Common myeloid progenitor, CD34-positive (primary cell): Measurements from ENCODE around the gene SBF2.
"Not testable (repeated sequence)": the region's sequence is repeated elsewhere in the genome, so short reads cannot be mapped to it uniquely, and the experiment has no call there.

ENCODE experiments used
- CTCF ChIA-PET: fragments of 350-600 bp; sonication (Branson Sonifier 250); formaldehyde crosslinking; loops from one replicate; lab custom pipeline; 2021; ENCODE audit warnings: antibody characterized with exemption; lab: Charles Lee
- POLR2A ChIA-PET: fragments of 350-600 bp; sonication (Branson Sonifier 250); formaldehyde crosslinking; loops from one replicate; lab custom pipeline; 2021; ENCODE audit warnings: antibody characterized with exemption; lab: Charles Lee
- DNase-seq, 3 donors: peaks; one replicate each; pipeline versions ENCODE4 v3.0.0 to v3.0.0-alpha.2; 2013
- H3K27ac ChIP-seq, 2 experiments: 1 replicate in 1 of 2; 2 replicates in 1 of 2; pipeline ENCODE4 v1.7.0; 2013; ENCODE audit warnings: inconsistent platforms in 2 of 2, low read length in 2 of 2, mild to moderate bottlenecking in 2 of 2, low read depth in 1 of 2, moderate library complexity in 1 of 2; ENCODE audit not compliant: severe bottlenecking in 2 of 2, insufficient read depth in 1 of 2, poor library complexity in 1 of 2
- H3K27me3 ChIP-seq, 5 experiments: replicated peaks in 2 of 5; 1 replicate in 3 of 5; 2 replicates in 2 of 5; pipeline versions ENCODE4 v1.6.1 to v1.7.0; 2013; ENCODE audit warnings: low read length in 4 of 5, mild to moderate bottlenecking in 2 of 5, moderate library complexity in 2 of 5, inconsistent platforms in 1 of 5; ENCODE audit not compliant: insufficient read depth in 5 of 5, control insufficient read depth in 4 of 5
- H3K36me3 ChIP-seq, 4 experiments: 1 replicate in 2 of 4; 2 replicates in 2 of 4; pipeline versions ENCODE4 v1.6.1 to v1.7.0; 2013; ENCODE audit warnings: low read length in 3 of 4, control low read depth in 1 of 4, mild to moderate bottlenecking in 1 of 4; ENCODE audit not compliant: control insufficient read depth in 4 of 4, insufficient read depth in 4 of 4
- H3K4me1 ChIP-seq, 4 experiments: 1 replicate in 3 of 4; 2 replicates in 1 of 4; pipeline versions ENCODE4 v1.6.1 to v1.7.1; 2013; ENCODE audit warnings: low read length in 3 of 4, mild to moderate bottlenecking in 3 of 4, control low read depth in 1 of 4, inconsistent platforms in 1 of 4, moderate library complexity in 1 of 4; ENCODE audit not compliant: control insufficient read depth in 4 of 4, insufficient read depth in 4 of 4; ENCODE audit errors: control extremely low read depth in 1 of 4
- H3K4me3 ChIP-seq, 7 experiments: 1 replicate in 4 of 7; 2 replicates in 3 of 7; pipeline versions ENCODE4 v1.5.1 to v1.7.0; 2013; ENCODE audit warnings: mild to moderate bottlenecking in 7 of 7, low read length in 6 of 7, moderate library complexity in 6 of 7, inconsistent platforms in 2 of 7, low read depth in 2 of 7, control low read depth in 1 of 7; ENCODE audit not compliant: insufficient read depth in 4 of 7, control insufficient read depth in 1 of 7; ENCODE audit errors: extremely low read depth in 1 of 7
- H3K9me3 ChIP-seq, 5 experiments: 1 replicate in 4 of 5; 2 replicates in 1 of 5; pipeline versions ENCODE4 v1.6.1 to v1.7.1; 2013; ENCODE audit warnings: low read length in 4 of 5, mild to moderate bottlenecking in 2 of 5, inconsistent platforms in 1 of 5, low read depth in 1 of 5, moderate library complexity in 1 of 5; ENCODE audit not compliant: control insufficient read depth in 4 of 5, insufficient read depth in 2 of 5; ENCODE audit errors: control extremely low read depth in 1 of 5
- WGBS: methylation state at CpG from one replicate; pipeline ENCODE4 v1.1.5; 2013; ENCODE audit not compliant: insufficient coverage; 5-methylcytosine and 5-hydroxymethylcytosine counted together

Gene SBF2

DNA sequence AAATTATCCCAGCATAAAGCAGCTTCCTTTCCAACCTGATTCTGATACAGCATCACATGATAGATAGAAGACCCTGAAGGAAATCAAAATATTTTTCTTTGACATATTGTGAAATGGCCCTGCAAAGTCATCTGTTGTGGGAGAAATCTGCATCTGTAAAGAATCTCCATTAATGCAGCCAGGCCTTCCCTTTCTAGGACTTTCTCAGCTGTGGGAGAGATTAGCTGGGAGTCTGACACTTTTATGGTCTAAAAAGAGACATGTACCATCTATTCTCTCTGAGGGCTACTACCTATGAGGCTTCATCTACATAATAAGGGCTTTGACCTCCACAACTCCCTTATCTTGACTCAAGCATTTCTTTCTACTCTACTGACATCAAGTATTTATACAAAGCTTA lies 392.1 kb downstream of the SBF2 start:
- Histone ChIP-seq H3K4me1 (no peaks in the 10 kb centered on the region), H3K9me3 (no peaks in the 10 kb centered on the region), H3K27me3 (no peaks in the 10 kb centered on the region), H3K4me3 (no peak overlapping the region), H3K27ac (no peak overlapping the region), H3K36me3 (no peaks in the 10 kb centered on the region)
- no peak for DNase-seq
- ChIA-PET CTCF (no interaction called here), POLR2A (no interaction called here)

GRCh38 chr11:9900253-9900652 lies 393.8 kb downstream of the SBF2 start:
- not testable (repeated sequence) for H3K4me1 ChIP-seq, H3K27ac ChIP-seq
- 92% methylated on average over 5 of the region's 8 CpGs for WGBS

GRCh38 chr11:9899676-9900075 lies 394.3 kb downstream of the SBF2 start:
- Histone ChIP-seq H3K27me3 (no peaks in the 10 kb centered on the region), H3K9me3 (peaks cover 0 to 4% (median 0%) of the 10 kb centered on the region in 5 experiments), H3K4me3 (no peak overlapping the region), H3K27ac (no peak overlapping the region), H3K36me3 (peaks cover 0 to 10% (median 5%) of the 10 kb centered on the region in 4 experiments), H3K4me1 (no peaks in the 10 kb centered on the region)
- ChIA-PET POLR2A (no interaction called here), CTCF (no interaction called here)
- DNase-seq, result no peak
- no CpG with 5 or more reads among the region's 1 CpG for WGBS

More at GRCh38 chr11:9900253-9900652, 393.8 kb downstream of the SBF2 start:
- CTCF ChIA-PET, H3K9me3 ChIP-seq, H3K4me3 ChIP-seq, H3K27me3 ChIP-seq, POLR2A ChIA-PET, H3K36me3 ChIP-seq: not testable (repeated sequence)
- peak in 2 of 3 donors; percentile 7 to 23 for DNase-seq

- Histone ChIP-seq H3K4me3 (no peak overlapping the region), H3K9me3 (peaks cover 0 to 8% (median 0%) of the 10 kb centered on the region in 5 experiments), H3K27me3 (no peaks in the 10 kb centered on the region), H3K36me3 (peaks cover 3 to 16% (median 7%) of the 10 kb centered on the region in 4 experiments), H3K27ac (no peak overlapping the region), H3K4me1 (no peaks in the 10 kb centered on the region)
- no CpG with 5 or more reads among the region's 2 CpGs for whole genome bisulfite sequencing
- ChIA-PET CTCF (no interaction called here), POLR2A (no interaction called here)
- no peak for DNase-seq
Measured at GRCh38 chr11:9896902-9897301, 397.1 kb downstream of the SBF2 start.

DNA sequence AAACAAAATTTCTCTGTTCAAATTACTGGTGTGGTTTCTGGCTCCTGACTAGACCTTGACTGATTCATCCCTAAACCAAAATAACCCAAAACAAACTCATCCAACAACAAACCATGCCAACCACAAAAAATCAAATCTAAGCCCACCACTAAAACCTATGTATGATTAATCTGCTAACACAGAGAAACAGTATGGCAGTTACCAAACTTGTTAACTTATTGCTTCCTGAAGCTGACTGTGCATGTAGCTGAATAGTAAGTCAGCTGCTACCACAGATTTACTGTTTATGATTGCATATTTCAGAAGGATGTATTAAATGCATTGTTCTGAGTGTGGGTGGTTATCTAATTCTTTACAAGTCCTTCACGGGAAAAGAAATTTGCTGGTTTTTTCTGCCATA lies 399.0 kb downstream of the SBF2 start:
- no peaks in the 10 kb centered on the region for H3K27me3 ChIP-seq
- peaks cover 0 to 8% (median 0%) of the 10 kb centered on the region in 5 experiments for H3K9me3 ChIP-seq
- no peaks in the 10 kb centered on the region for H3K4me1 ChIP-seq
- no CpG with 5 or more reads among the region's 1 CpG for WGBS
- peaks cover 3 to 16% (median 7%) of the 10 kb centered on the region in 4 experiments for H3K36me3 ChIP-seq
- peak in 1 of 3 donors; percentile 3 for DNase-seq
- H3K4me3 ChIP-seq, result no peak overlapping the region
- ChIA-PET CTCF (interaction anchor here (1.3 kb wide), 1 partner anchor 11 kb away, joined by 3 read pairs; no protein-coding TSS in a partner anchor), POLR2A (no interaction called here)
- H3K27ac ChIP-seq, result no peak overlapping the region

- Histone ChIP-seq H3K27ac (no peak overlapping the region), H3K4me3 (no peak overlapping the region), H3K9me3 (peaks cover 0 to 8% (median 0%) of the 10 kb centered on the region in 5 experiments), H3K36me3 (peaks cover 3 to 16% (median 7%) of the 10 kb centered on the region in 4 experiments), H3K4me1 (no peaks in the 10 kb centered on the region), H3K27me3 (no peaks in the 10 kb centered on the region)
- ChIA-PET POLR2A (no interaction called here), CTCF (interaction anchor here (0.7 kb wide), 1 partner anchor 367 kb away, joined by 3 read pairs; no protein-coding TSS in a partner anchor)
- DNase-seq, result no peak
- WGBS, result 100% methylated on average over 2 of the region's 2 CpGs
Measured at GRCh38 chr11:9893474-9893873, 400.5 kb downstream of the SBF2 start.

GRCh38 chr11:9888938-9889337 lies 405.1 kb downstream of the SBF2 start:
- Histone ChIP-seq H3K4me3 (no peak overlapping the region), H3K27me3 (no peaks in the 10 kb centered on the region), H3K4me1 (no peaks in the 10 kb centered on the region), H3K27ac (no peak overlapping the region), H3K36me3 (peaks cover 0 to 6% (median 3%) of the 10 kb centered on the region in 4 experiments), H3K9me3 (no peaks in the 10 kb centered on the region)
- WGBS, result 86% methylated on average over 1 of the region's 1 CpG
- no peak for DNase-seq
- ChIA-PET CTCF (no interaction called here), POLR2A (no interaction called here)
